H1 (cell line): ENCODE results near the gene RGS3. TPM values are rescaled to one million over a fixed set of nuclear protein-coding genes. Genes with fewer than 3 reads are reported as not detected.

Source experiments
- CTCF ChIA-PET: fragments of 300-600 bp; sonication (Branson Sonifier 250); formaldehyde crosslinking; loops from one replicate; lab custom pipeline; 2021; ENCODE audit not compliant: partially characterized antibody; lab: Charles Lee
- POLR2A ChIA-PET: fragments of 300-600 bp; sonication (Branson Sonifier 250); formaldehyde crosslinking; loops from one replicate; lab custom pipeline; 2021; ENCODE audit warnings: inconsistent platforms; ENCODE audit not compliant: partially characterized antibody; lab: Charles Lee
- DNase-seq, 2 experiments: peaks; one replicate each; pipeline versions ENCODE4 v3.0.0 to v3.0.0-alpha.2; 2010 to 2022; ENCODE audit warnings: low spot score in 2 of 2, low read depth in 1 of 2, mixed read lengths in 1 of 2
- FAIRE-seq: peaks from 2 replicates; lab custom pipeline; 2011; peaks lifted over from hg19 to GRCh38; lab: Jason Lieb, UNC
- H2AFZ ChIP-seq: 2 replicates; pipeline ENCODE4 v1.8.1; 2012; ENCODE audit warnings: low read length, inconsistent platforms
- H2AK5ac ChIP-seq: 2 replicates; pipeline ENCODE4 v1.6.1; 2013; ENCODE audit warnings: low read depth, low read length
- H2BK120ac ChIP-seq: replicated peaks from 2 replicates; pipeline ENCODE3; 2013; ENCODE audit warnings: low read depth, low read length, inconsistent platforms
- H2BK12ac ChIP-seq: 2 replicates; pipeline ENCODE4 v1.6.1; 2013; ENCODE audit warnings: low read depth, low read length
- H2BK15ac ChIP-seq: 2 replicates; pipeline ENCODE4 v1.6.1; 2013; ENCODE audit warnings: low read length
- H2BK20ac ChIP-seq: 2 replicates; pipeline ENCODE4 v1.6.1; 2013; ENCODE audit warnings: low read length
- H2BK5ac ChIP-seq: 2 replicates; pipeline ENCODE4 v1.6.1; 2013; ENCODE audit warnings: low read depth, low read length
- H3K14ac ChIP-seq: 2 replicates; pipeline ENCODE4 v1.6.1; 2013; ENCODE audit warnings: inconsistent platforms; ENCODE audit not compliant: insufficient read length
- H3K18ac ChIP-seq: 2 replicates; pipeline ENCODE4 v1.6.1; 2013; ENCODE audit warnings: low read length; ENCODE audit errors: extremely low read depth
- H3K23ac ChIP-seq: 2 replicates; pipeline ENCODE4 v1.6.1; 2013; ENCODE audit warnings: inconsistent platforms; ENCODE audit not compliant: insufficient read length
- H3K23me2 ChIP-seq: 2 replicates; pipeline ENCODE4 v1.6.1; 2013; ENCODE audit warnings: low read depth, low read length
- H3K27ac ChIP-seq: 2 replicates; pipeline ENCODE4 v1.6.1; 2011; ENCODE audit warnings: low read depth, low read length, inconsistent platforms
- H3K27me3 ChIP-seq, 4 experiments: replicated peaks in 1 of 4; 1 replicate in 1 of 4; 2 replicates in 3 of 4; pipeline versions ENCODE4 v1.6.1 to v1.8.1; 2011 to 2013; ENCODE audit warnings: low read length in 3 of 4, mild to moderate bottlenecking in 3 of 4, inconsistent platforms in 2 of 4, mixed read lengths in 2 of 4, moderate library complexity in 1 of 4; ENCODE audit not compliant: control insufficient read depth in 3 of 4, insufficient read depth in 3 of 4; ENCODE audit errors: extremely low read depth in 1 of 4
- H3K36me3 ChIP-seq, 4 experiments: 2 replicates each; pipeline versions ENCODE4 v1.6.1 to v1.8.1; 2011 to 2013; ENCODE audit warnings: mild to moderate bottlenecking in 4 of 4, low read length in 3 of 4, moderate library complexity in 2 of 4, control low read depth in 1 of 4, inconsistent platforms in 1 of 4; ENCODE audit not compliant: insufficient read depth in 4 of 4, control insufficient read depth in 2 of 4
- H3K4ac ChIP-seq: replicated peaks from 2 replicates; pipeline ENCODE3; 2013; ENCODE audit warnings: low read length, low read depth, mixed read lengths, inconsistent platforms; ENCODE audit not compliant: insufficient read length
- H3K4me1 ChIP-seq, 4 experiments: replicated peaks in 1 of 4; 1 replicate in 1 of 4; 2 replicates in 3 of 4; pipeline versions ENCODE4 v1.6.1 to v1.8.1; 2011 to 2013; ENCODE audit warnings: low read length in 3 of 4, inconsistent platforms in 2 of 4, mixed read lengths in 1 of 4; ENCODE audit not compliant: insufficient read depth in 4 of 4, control insufficient read depth in 3 of 4
- H3K4me2 ChIP-seq, 2 experiments: 2 replicates each; pipeline versions ENCODE4 v1.6.1 to v1.8.1; 2011 to 2013; ENCODE audit warnings: low read depth in 2 of 2, low read length in 2 of 2, control low read depth in 1 of 2, inconsistent platforms in 1 of 2, mild to moderate bottlenecking in 1 of 2; ENCODE audit not compliant: insufficient read depth in 1 of 2
- H3K4me3 ChIP-seq, 4 experiments: fragments of 200-600, 300-600 bp in 1 of 4; sonication (generic), shearing (Covaris generic), sonication (Bioruptor Twin) in 1 of 4; 2 replicates each; pipeline versions ENCODE4 v1.5.1 to v1.8.1; 2011 to 2016; ENCODE audit warnings: low read length in 4 of 4, low read depth in 3 of 4, control low read depth in 2 of 4, inconsistent platforms in 2 of 4, mild to moderate bottlenecking in 2 of 4, mixed read lengths in 1 of 4, moderate library complexity in 1 of 4; ENCODE audit not compliant: insufficient read depth in 2 of 4; ENCODE audit errors: extremely low read depth in 1 of 4
- H3K56ac ChIP-seq: replicated peaks from 2 replicates; pipeline ENCODE3; 2013; ENCODE audit warnings: low read depth, mild to moderate bottlenecking, mixed read lengths, low read length, inconsistent platforms; ENCODE audit not compliant: insufficient read length
- H3K79me1 ChIP-seq: 2 replicates; pipeline ENCODE4 v1.6.1; 2013; ENCODE audit warnings: low read depth, low read length, control low read depth
- H3K79me2 ChIP-seq, 2 experiments: 2 replicates each; pipeline versions ENCODE4 v1.6.1 to v1.8.1; 2012 to 2013; ENCODE audit warnings: low read length in 2 of 2, mild to moderate bottlenecking in 2 of 2, inconsistent platforms in 1 of 2; ENCODE audit not compliant: insufficient read depth in 2 of 2, control insufficient read depth in 1 of 2
- H3K9ac ChIP-seq, 4 experiments: replicated peaks in 1 of 4; 1 replicate in 1 of 4; 2 replicates in 3 of 4; pipeline versions ENCODE4 v1.6.1 to v1.8.1; 2011 to 2013; ENCODE audit warnings: low read depth in 3 of 4, low read length in 3 of 4, control low read depth in 2 of 4, mild to moderate bottlenecking in 2 of 4, moderate library complexity in 2 of 4, inconsistent platforms in 1 of 4; ENCODE audit errors: extremely low read depth in 1 of 4
- H3K9me3 ChIP-seq, 2 experiments: 2 replicates each; pipeline versions ENCODE4 v1.6.1 to v1.8.1; 2012 to 2013; ENCODE audit warnings: mild to moderate bottlenecking in 2 of 2, moderate library complexity in 2 of 2, control low read depth in 1 of 2, inconsistent platforms in 1 of 2, low read depth in 1 of 2, low read length in 1 of 2, mixed read lengths in 1 of 2; ENCODE audit not compliant: insufficient read depth in 2 of 2
- H4K20me1 ChIP-seq, 2 experiments: replicated peaks in 1 of 2; 2 replicates each; pipeline versions ENCODE3 to v1.8.1; 2011 to 2013; ENCODE audit warnings: inconsistent platforms in 2 of 2, low read length in 2 of 2, mild to moderate bottlenecking in 1 of 2; ENCODE audit not compliant: insufficient read depth in 2 of 2, control insufficient read depth in 1 of 2
- H4K5ac ChIP-seq: 2 replicates; pipeline ENCODE4 v1.6.1; 2013; ENCODE audit warnings: low read length, low read depth, mixed read lengths, inconsistent platforms; ENCODE audit not compliant: insufficient read length
- H4K8ac ChIP-seq: 2 replicates; pipeline ENCODE4 v1.8.0; 2013; ENCODE audit warnings: mild to moderate bottlenecking, moderate library complexity, low read length, inconsistent platforms; ENCODE audit not compliant: insufficient read depth; ENCODE audit errors: extremely low read depth
- H4K91ac ChIP-seq: replicated peaks from 2 replicates; pipeline ENCODE3; 2013; ENCODE audit warnings: low read length, mixed read lengths, inconsistent platforms; ENCODE audit not compliant: insufficient read length
- CREB1 ChIP-seq: IDR thresholded peaks from 2 replicates; pipeline ENCODE4 v1.6.1; 2012; ENCODE audit warnings: inconsistent platforms
- CTBP2 ChIP-seq: IDR thresholded peaks from 2 replicates; pipeline ENCODE4 v1.7.0; 2011; ENCODE audit warnings: borderline replicate concordance, mild to moderate bottlenecking, moderate library complexity, mixed read lengths, low read length; ENCODE audit not compliant: insufficient read depth, insufficient read length
- GABPA ChIP-seq: IDR thresholded peaks from 2 replicates; pipeline ENCODE4 v1.6.1; 2011; ENCODE audit warnings: mild to moderate bottlenecking, low read length, moderate library complexity, borderline replicate concordance; ENCODE audit not compliant: insufficient read depth
- JUN ChIP-seq: IDR thresholded peaks from 2 replicates; pipeline ENCODE4 v1.6.1; 2011; ENCODE audit warnings: low read depth, mild to moderate bottlenecking, improper control_type of control experiment, low read length
- RNF2 ChIP-seq: fragments of 200-900, 300-1000 bp; sonication (generic); IDR thresholded peaks from 2 replicates; pipeline ENCODE4 v1.7.1; 2016; ENCODE audit warnings: borderline replicate concordance, low read depth, mild to moderate bottlenecking, antibody characterized with exemption, low read length; ENCODE audit not compliant: poor library complexity, severe bottlenecking; ENCODE audit errors: missing control alignments
- SIX5 ChIP-seq: IDR thresholded peaks from 2 replicates; pipeline ENCODE4 v1.6.1; 2011; ENCODE audit warnings: mild to moderate bottlenecking, low read depth, low read length
- SP1 ChIP-seq: IDR thresholded peaks from 2 replicates; pipeline ENCODE4 v1.6.1; 2011; ENCODE audit warnings: low read depth, low read length
- TBP ChIP-seq: IDR thresholded peaks from 2 replicates; pipeline ENCODE4 v1.6.1; 2011; ENCODE audit warnings: low read depth, low read length, improper control_type of control experiment
- TCF12 ChIP-seq: IDR thresholded peaks from 2 replicates; pipeline ENCODE4 v1.6.1; 2011; ENCODE audit warnings: low read depth, mild to moderate bottlenecking, low read length
- ZNF274 ChIP-seq: IDR thresholded peaks from 2 replicates; pipeline ENCODE4 v1.7.0; 2012; ENCODE audit warnings: low read length, borderline replicate concordance; ENCODE audit errors: extremely low read depth
- WGBS, 2 experiments: shearing (Covaris generic) in 1 of 2; methylation state at CpG; one replicate each; pipeline versions ENCODE4 v1.1.6 to v1.1.7; 2013 to 2015; ENCODE audit warnings: low lambda C conversion rate in 2 of 2, mixed read lengths in 2 of 2, inconsistent platforms in 1 of 2, low coverage in 1 of 2, missing lambda C conversion rate in 1 of 2; ENCODE audit not compliant: insufficient replicate concordance in 2 of 2, insufficient coverage in 1 of 2, insufficient read length in 1 of 2; ENCODE audit errors: extremely low coverage in 1 of 2, missing lambda C conversion rate in 1 of 2; 5-methylcytosine and 5-hydroxymethylcytosine counted together
- polyA plus RNA-seq, 7 experiments: library from polyadenylated mRNA; depleted of rRNA in 3 of 7; stranded (reverse) in 5 of 7; unstranded in 2 of 7; fragments of >200 nt in 5 of 7; fragments of 200-250 nt in 2 of 7; gene quantifications; 1 replicate in 5 of 7; 2 replicates in 1 of 7; 4 replicates in 1 of 7; pipeline versions ENCODE4 v1.2.1 to v1.2.3, GENCODE V29; 2011 to 2013; ENCODE audit warnings: missing spikeins in 2 of 7, mixed read lengths in 2 of 7
- total RNA-seq: library from RNA; stranded (reverse); fragmentation: NEBNext Ultra II Directional; extraction: Animal tissue kit (Norgen Biotek cat#: 25700); gene quantifications from 2 replicates; pipeline ENCODE4 v1.2.1, GENCODE V29; 2021
- TF ChIP-seq, protein P1 (sequence below), 3 experiments: IDR thresholded peaks; 1 replicate in 2 of 3; 2 replicates in 1 of 3; pipeline versions ENCODE4 v1.5.1 to v1.6.1; 2011; ENCODE audit warnings: low read length in 3 of 3, mild to moderate bottlenecking in 3 of 3, inconsistent platforms in 2 of 3, low read depth in 1 of 3, moderate library complexity in 1 of 3; ENCODE audit not compliant: insufficient read depth in 1 of 3; ENCODE audit errors: control extremely low read depth in 1 of 3

RGS3 gene
- total and polyA plus RNA-seq, 2 of the 8 experiments (the other 6 are each of a cell fraction or from before 2014, with no cell fraction given), result 12.6 to 18.2 TPM

DNA sequence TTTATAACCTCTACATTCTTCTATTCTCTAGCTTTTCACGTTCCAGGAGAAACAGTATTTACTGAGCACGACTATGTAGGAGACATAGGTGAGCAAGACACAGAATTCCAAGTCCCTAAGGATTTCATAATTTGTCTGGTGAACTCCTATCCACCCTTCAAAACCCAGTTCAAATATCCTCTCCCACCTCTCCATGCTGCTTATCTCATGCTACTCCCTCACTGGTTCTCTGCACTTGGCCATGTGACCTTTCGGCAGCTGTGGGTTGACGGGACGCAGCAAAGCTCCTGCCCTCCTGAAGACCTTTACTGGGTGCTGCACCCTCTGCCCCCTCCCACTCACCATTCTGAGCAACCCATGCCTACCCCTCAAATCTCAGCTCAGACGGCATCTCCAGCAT is 173.2 kb downstream of the RGS3 start:
- CTCF ChIA-PET, result interaction anchor here (1.3 to 3.8 kb wide), 8 partner anchors 9 to 113 kb away, joined by 3 to 35 read pairs (median 7); no protein-coding TSS in a partner anchor
- Histone ChIP-seq H3K23me2 (no peaks in the 10 kb centered on the region), H3K79me1 (no peaks in the 10 kb centered on the region), H2BK120ac (no peak overlapping the region), H3K36me3 (no peaks in the 10 kb centered on the region), H3K27ac (no peak overlapping the region), H2BK15ac (no peak overlapping the region), H3K9me3 (no peaks in the 10 kb centered on the region), H2AK5ac (no peak overlapping the region), H4K91ac (no peak overlapping the region), H3K23ac (no peak overlapping the region), H3K4me1 (peaks cover 0 to 6% (median 4%) of the 10 kb centered on the region in 4 experiments; a peak in 3 of 7 replicates), H3K18ac (no peak overlapping the region), H2BK12ac (no peak overlapping the region), H3K79me2 (no peaks in the 10 kb centered on the region), H3K27me3 (peaks cover 0 to 2% (median 0%) of the 10 kb centered on the region in 4 experiments; a peak in 1 of 7 replicates), H3K56ac (no peak overlapping the region), H3K4ac (no peak overlapping the region), H4K20me1 (no peaks in the 10 kb centered on the region), H2AFZ (no peak overlapping the region), H3K9ac (no peak overlapping the region), H3K4me2 (no peak overlapping the region), H4K5ac (no peak overlapping the region), H2BK5ac (no peak overlapping the region), H2BK20ac (no peak overlapping the region), H4K8ac (no peak overlapping the region), H3K14ac (no peak overlapping the region), H3K4me3 (no peak overlapping the region)
- FAIRE-seq (no peak), DNase-seq (no peak)
- POLR2A ChIA-PET, result interaction anchor here (1.3 to 1.6 kb wide), 2 partner anchors 14 to 35 kb away, joined by 4 to 5 read pairs; no protein-coding TSS in a partner anchor
- WGBS, 2 experiments, result 91% methylated on average over 6 of the region's 6 CpGs; no CpG with 5 or more reads in 1 of the 2 experiments
- TF ChIP-seq, protein P1, sequence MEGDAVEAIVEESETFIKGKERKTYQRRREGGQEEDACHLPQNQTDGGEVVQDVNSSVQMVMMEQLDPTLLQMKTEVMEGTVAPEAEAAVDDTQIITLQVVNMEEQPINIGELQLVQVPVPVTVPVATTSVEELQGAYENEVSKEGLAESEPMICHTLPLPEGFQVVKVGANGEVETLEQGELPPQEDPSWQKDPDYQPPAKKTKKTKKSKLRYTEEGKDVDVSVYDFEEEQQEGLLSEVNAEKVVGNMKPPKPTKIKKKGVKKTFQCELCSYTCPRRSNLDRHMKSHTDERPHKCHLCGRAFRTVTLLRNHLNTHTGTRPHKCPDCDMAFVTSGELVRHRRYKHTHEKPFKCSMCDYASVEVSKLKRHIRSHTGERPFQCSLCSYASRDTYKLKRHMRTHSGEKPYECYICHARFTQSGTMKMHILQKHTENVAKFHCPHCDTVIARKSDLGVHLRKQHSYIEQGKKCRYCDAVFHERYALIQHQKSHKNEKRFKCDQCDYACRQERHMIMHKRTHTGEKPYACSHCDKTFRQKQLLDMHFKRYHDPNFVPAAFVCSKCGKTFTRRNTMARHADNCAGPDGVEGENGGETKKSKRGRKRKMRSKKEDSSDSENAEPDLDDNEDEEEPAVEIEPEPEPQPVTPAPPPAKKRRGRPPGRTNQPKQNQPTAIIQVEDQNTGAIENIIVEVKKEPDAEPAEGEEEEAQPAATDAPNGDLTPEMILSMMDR (IDR thresholded peaks at IDR 0.05; ENCODE audit: control extremely low read depth in 1 of 3, insufficient read depth in 1 of 3, low read depth in 1 of 3, low read length in 3 of 3), result no peak
- no peak for TF ChIP-seq TCF12
- TF ChIP-seq CTBP2, result no peak
- no peak for TF ChIP-seq RNF2
- TF ChIP-seq TBP, result no peak
- TF ChIP-seq SP1, result no peak
- no peak for TF ChIP-seq ZNF274
- TF ChIP-seq CREB1, result no peak
- no peak for TF ChIP-seq SIX5
- TF ChIP-seq GABPA, result no peak
- no peak for TF ChIP-seq JUN
